IPS-NIHi7 (cell line): ENCODE results near the gene DISP3.

Experiments
- DNase-seq: peaks from one replicate; pipeline ENCODE4 v3.0.0; 2012; ENCODE audit warnings: mixed read lengths; ENCODE audit errors: extremely low spot score

Gene DISP3

GRCh38 chr1:11515368-11516300, 36.7 kb downstream of the DISP3 start:
- no peak for DNase-seq

GRCh38 chr1:11516961-11517635, 38.1 kb downstream of the DISP3 start:
- no peak for DNase-seq

GRCh38 chr1:11518016-11518701, 39.2 kb downstream of the DISP3 start:
- no peak for DNase-seq

- no peak for DNase-seq
Observed at GRCh38 chr1:11518791-11519628, 40.1 kb downstream of the DISP3 start.

DNA sequence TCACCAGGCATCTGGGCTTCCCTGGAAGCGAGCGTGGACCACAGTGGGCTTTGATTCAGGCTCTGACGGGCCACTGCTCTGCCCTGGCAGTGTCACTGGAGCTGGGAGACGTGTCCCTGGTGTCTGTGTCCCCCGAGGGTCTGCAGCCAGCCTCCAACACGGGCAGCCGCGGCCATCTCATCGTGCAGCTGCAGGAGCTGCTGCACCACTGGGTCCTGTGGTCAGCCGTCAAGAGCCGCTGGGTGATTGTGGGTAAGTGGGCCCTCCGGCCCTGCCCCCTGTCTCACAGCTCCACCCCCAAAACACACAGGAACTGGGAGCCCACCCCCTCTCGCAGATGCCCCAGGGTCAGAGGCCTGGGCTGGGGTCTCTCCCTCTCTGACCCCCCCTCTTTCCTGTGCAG, 40.7 kb downstream of the DISP3 start:
- no peak for DNase-seq

- no peak for DNase-seq
Observed at GRCh38 chr1:11520531-11521233, 41.7 kb downstream of the DISP3 start.

- no peak for DNase-seq
Observed at GRCh38 chr1:11521582-11522399, 42.8 kb downstream of the DISP3 start.

GRCh38 chr1:11522400-11523235, 43.7 kb downstream of the DISP3 start:
- no peak for DNase-seq

GRCh38 chr1:11523261-11523660, 44.3 kb downstream of the DISP3 start:
- DNase-seq: no peak

DNA sequence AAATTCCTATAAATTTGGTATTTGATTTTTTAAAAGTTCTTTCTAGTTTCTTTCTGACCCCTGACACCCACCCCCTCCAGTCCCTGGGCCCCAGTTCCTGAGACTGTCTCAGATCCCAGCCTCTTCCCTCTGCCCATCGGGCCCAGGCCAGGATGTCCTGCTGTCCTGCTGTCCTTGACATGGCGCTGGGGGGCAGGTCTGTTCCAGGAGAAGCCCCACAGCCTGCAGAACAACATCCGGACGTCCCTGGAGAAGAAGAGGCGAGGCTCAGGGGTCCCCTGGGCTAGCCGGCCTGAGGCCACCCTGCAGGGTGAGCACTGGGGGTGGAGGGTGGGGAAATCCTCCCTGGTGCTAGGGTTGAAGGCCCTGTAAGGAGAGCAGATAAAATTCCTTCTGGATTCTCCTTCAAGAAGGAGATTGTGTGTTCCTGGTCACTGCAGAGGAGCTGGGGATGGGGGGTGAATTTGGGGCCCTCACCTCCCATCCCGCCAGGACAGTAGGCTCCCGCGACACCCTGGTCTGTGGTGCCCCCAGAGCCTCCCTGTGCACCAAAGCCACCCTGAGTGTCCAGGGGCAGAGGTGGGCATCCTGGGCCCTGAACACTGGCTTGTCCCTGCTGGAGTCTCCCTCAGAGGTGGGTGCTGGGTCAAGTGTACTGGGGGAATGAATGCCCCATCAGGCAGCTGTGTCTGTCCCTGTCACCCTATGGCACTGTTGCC, 45.0 kb downstream of the DISP3 start:
- no peak for DNase-seq

GRCh38 chr1:11524465-11525150, 45.7 kb downstream of the DISP3 start:
- DNase-seq: no peak

DNA sequence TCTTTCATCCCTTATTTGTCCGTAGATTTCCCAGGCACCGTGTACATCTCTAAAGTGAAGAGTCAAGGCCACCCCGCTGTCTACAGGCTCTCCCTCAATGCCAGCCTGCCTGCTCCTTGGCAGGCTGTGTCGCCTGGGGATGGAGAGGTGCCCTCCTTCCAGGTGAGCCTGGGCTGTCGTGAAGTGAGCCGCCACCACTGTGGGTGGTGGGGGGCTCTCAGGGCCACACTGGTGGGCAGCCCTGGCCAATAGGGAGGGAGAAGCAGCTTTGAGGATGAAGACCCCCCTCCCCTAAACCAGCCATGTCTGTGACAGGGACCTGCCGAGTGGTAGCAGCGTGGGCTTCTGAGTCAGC, 46.2 kb downstream of the DISP3 start:
- no peak for DNase-seq

GRCh38 chr1:11525516-11525915, 46.6 kb downstream of the DISP3 start:
- no peak for DNase-seq

DNA sequence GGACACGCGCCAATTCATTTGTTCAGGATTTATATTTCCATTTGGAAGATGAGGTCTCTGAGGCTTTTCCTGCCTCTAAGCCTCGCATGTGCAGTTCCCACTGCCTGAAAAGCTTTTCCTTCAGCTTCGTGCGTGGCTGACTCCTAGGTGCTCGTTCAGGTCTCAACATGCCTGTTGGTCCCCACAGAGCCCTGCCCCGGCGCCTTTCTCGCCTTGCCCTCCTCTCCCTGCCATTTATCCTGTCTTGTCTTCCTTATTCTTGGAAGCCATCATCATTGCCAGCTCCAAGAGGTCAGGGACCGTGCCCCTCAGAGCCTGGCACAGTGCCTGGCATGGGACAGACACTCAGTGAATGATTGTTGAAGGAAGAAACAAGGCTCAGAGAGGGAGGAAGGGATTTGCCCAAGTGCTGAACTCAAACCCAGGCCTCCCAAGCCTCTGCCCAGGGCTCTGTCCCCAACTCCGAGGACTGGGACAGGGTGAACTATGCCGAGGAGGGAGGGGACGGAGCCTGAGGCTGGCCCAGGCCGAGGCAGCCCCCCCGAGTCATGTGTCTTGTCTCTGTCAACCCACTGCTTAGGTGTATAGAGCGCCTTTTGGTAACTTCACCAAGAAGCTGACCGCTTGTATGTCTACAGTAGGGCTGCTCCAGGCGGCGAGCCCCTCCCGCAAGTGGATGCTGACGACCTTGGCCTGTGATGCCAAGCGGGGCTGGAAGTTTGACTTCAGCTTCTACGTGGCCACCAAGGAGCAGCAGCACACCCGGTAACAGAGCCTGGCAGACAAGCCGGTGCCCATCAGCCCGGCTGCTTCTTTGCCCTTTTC, 47.3 kb downstream of the DISP3 start:
- DNase-seq: no peak

DNA sequence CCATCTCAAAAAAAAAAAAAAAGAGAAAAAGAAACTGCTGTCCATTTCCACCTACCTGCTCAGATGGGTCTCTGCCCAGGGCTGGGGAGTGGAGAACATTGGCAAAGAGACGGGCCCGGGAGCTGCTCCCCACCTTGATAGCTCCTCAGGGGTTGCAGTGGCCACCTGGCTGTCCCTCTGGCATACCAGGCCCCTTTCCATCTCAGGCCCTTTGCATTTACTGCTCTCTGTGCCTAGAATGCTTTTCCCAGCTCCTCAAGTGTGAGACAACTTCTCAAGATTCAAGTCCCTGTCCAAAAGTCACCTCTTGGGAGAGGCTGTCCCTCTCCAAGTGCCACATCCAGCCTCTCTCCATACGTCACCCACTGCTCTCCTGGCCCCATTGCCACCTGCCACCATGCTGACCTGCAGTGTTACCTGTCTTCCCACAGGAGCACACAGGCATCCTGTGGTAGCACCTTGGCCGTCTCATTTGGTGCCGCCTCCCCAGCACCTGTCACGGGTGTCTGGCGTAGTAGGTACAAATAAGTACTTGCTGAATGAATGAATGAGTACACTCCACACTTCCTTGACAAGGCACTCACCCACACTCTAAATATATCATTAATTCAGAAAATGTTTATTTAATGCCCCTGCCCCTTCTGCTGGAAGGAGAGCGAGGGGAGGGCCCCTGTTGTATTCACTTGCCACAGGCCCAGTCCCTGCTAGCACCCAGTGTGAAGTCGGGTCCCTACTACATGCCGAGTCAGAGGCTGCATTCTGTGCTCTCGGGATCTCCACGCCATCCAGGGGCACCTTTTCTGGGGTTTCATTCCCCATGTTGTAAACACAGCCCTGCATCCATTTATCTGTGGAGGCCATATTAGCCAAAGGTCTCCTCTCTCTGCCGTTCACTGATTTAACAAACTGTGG, 48.8 kb downstream of the DISP3 start:
- no peak for DNase-seq
